Measurements from ENCODE around the gene RFTN1. TPM values are rescaled to one million over a fixed set of nuclear protein-coding genes. Genes with fewer than 3 reads are reported as not detected.

Gene RFTN1
- total and polyA plus RNA-seq, 4 donors = 4.4 to 20.4 (median 11.9) TPM

GRCh38 chr3:16411441-16411840 lies 102.1 kb downstream of the RFTN1 start:
- H3K9ac ChIP-seq (ENCODE audit: low read depth in 1 of 2, low read length in 2 of 2) = no peak overlapping the region
- TF ChIP-seq ATF3 (IDR thresholded peaks at IDR 0.05) (no peak), HNF4A (conservative IDR thresholded peaks at IDR 0.05) (no peak), REST (IDR thresholded peaks at IDR 0.05) (no peak), EGR1 (IDR thresholded peaks at IDR 0.05; ENCODE audit: low read depth in 2 of 2) (no peak), RAD21 (IDR thresholded peaks at IDR 0.05) (no peak), NR2F2 (IDR thresholded peaks at IDR 0.05) (no peak), GABPA (IDR thresholded peaks at IDR 0.05 in 1 of 2, conservative IDR thresholded peaks at IDR 0.05 in 1 of 2) (no peak), SP1 (IDR thresholded peaks at IDR 0.05) (no peak), MAX (IDR thresholded peaks at IDR 0.05) (no peak), CTCF (IDR thresholded peaks at IDR 0.05; ENCODE audit: low read depth, low read length, missing input control) (no peak), FOXA2 (IDR thresholded peaks at IDR 0.05) (no peak), JUND (IDR thresholded peaks at IDR 0.05) (no peak), FOXA1 (IDR thresholded peaks at IDR 0.05) (no peak), TAF1 (conservative IDR thresholded peaks at IDR 0.05) (no peak), YY1 (IDR thresholded peaks at IDR 0.05) (no peak), HNF4G (IDR thresholded peaks at IDR 0.05) (no peak), ZBTB33 (IDR thresholded peaks at IDR 0.05) (no peak), RXRA (IDR thresholded peaks at IDR 0.05) (no peak)
- H3K27ac ChIP-seq (ENCODE audit: low read depth in 1 of 2, low read length in 2 of 2) = no peak overlapping the region
- no peaks in the 10 kb centered on the region for H3K4me1 ChIP-seq (ENCODE audit: control insufficient read depth in 4 of 4, insufficient read depth in 4 of 4, low read length in 3 of 4)
- WGBS = 93% methylated on average over 2 of the region's 2 CpGs
- no peaks in the 10 kb centered on the region for H3K9me3 ChIP-seq (ENCODE audit: control insufficient read depth in 4 of 4, low read length in 3 of 4)
- H3K27me3 ChIP-seq (ENCODE audit: control insufficient read depth in 4 of 4, insufficient read depth in 4 of 4, low read length in 3 of 4) = no peaks in the 10 kb centered on the region
- H3K36me3 ChIP-seq (ENCODE audit: control insufficient read depth in 4 of 4, insufficient read depth in 3 of 4, low read depth in 1 of 4, low read length in 3 of 4) = peaks cover 0 to 9% (median 4%) of the 10 kb centered on the region in 4 donors
- DNase-seq (ENCODE audit: low spot score) = no peak
- H3K4me3 ChIP-seq (ENCODE audit: low read depth in 1 of 3, low read length in 3 of 3) = no peak overlapping the region

All from liver (tissue), 9 donors.